ENCODE measurements around the gene BID. TPM values are rescaled to one million over a fixed set of nuclear protein-coding genes. Genes with fewer than 3 reads are reported as not detected.
"Not testable (repeated sequence)": the region's sequence is repeated elsewhere in the genome, so short reads cannot be mapped to it uniquely, and the experiment has no call there.

BID gene
- total RNA-seq, 3 donors from 2014 or later (not counting 1 experiment from before 2014, with no cell fraction given) = 40.9 to 42.4 (median 42.3) TPM

DNA sequence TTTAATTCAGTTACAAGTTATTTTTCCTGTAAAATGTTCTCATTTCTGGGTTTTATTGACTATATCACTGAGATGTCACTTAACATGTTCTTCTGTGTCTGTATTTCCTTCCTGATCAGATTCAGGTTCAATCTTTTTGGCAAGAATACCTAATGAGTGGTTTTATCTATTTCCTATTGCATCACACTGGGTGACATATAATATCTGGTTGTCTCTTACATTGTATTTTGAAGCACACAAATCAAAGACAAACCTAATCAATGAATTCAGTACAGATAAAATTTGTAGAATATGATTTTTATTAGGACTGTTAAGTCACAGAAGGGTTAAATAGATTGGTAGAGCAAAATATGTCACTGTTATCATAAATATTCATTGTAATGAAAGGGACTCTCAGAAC, 75.3 kb downstream of the BID start:
- H3K36me3 Mint-ChIP-seq = peaks cover 10% of the 10 kb centered on the region
- Histone ChIP-seq H3K4me1 (ENCODE audit: control insufficient read depth, insufficient read depth, low read length) (no peaks in the 10 kb centered on the region), H3K27ac (ENCODE audit: low read length) (no peak overlapping the region)

DNA sequence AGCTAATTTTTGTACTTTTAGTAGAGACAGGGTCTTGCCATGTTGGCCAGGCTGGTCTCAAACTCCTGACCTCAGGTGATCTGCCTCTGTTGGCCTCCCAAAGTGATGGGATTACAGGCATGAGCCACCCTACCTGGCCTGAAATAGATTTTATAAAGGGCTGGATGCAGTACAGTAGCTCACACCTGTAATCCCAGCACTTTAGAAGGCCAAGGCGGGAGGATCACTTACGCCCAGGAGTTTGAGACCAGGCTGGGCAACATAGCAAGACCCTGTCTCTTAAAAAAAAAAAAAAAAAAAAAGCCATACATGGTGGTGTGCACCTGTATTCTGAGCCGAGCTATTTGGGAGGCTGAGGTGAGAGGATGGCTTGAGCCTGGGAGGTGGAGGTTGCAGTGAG, 76.0 kb downstream of the BID start:
- DNase-seq; H3K4me3 ChIP-seq (ENCODE audit: low read length); ATAC-seq; H3K36me3 Mint-ChIP-seq; H3K27ac ChIP-seq (ENCODE audit: low read length); H3K27me3 Mint-ChIP-seq (ENCODE audit: low read depth in 2 of 2); H3K4me1 ChIP-seq (ENCODE audit: control insufficient read depth, insufficient read depth, low read length); H3K27ac Mint-ChIP-seq; H3K36me3 ChIP-seq (ENCODE audit: control insufficient read depth, insufficient read depth, low read length); H3K4me3 Mint-ChIP-seq; H3K27me3 ChIP-seq (ENCODE audit: control insufficient read depth, insufficient read depth, low read length); intact Hi-C loops (cut with micrococcal nuclease); H3K9me3 Mint-ChIP-seq; H3K9me3 ChIP-seq (ENCODE audit: control insufficient read depth, insufficient read depth, low read length): not testable (repeated sequence)
- peaks cover 6 to 13% of the 10 kb centered on the region in 2 donors for H3K4me1 Mint-ChIP-seq
- 100% methylated on average over 3 of the region's 3 CpGs for WGBS (ENCODE audit: insufficient coverage)

More for the DNA sequence above, 75.3 kb downstream of the BID start:
- peaks cover 6 to 13% of the 10 kb centered on the region in 2 donors for H3K4me1 Mint-ChIP-seq
- H3K9me3 Mint-ChIP-seq = no peaks in the 10 kb centered on the region
- Histone ChIP-seq H3K36me3 (ENCODE audit: control insufficient read depth, insufficient read depth, low read length) (peaks cover 9% of the 10 kb centered on the region), H3K9me3 (ENCODE audit: control insufficient read depth, insufficient read depth, low read length) (no peaks in the 10 kb centered on the region), H3K27me3 (ENCODE audit: control insufficient read depth, insufficient read depth, low read length) (no peaks in the 10 kb centered on the region), H3K4me3 (ENCODE audit: low read length) (no peak overlapping the region)
- intact Hi-C loops (cut with micrococcal nuclease) = no loop called here
- DNase-seq (no peak), ATAC-seq (no peak)
- H3K27me3 Mint-ChIP-seq (ENCODE audit: low read depth in 2 of 2) = no peaks in the 10 kb centered on the region
- no peak overlapping the region for H3K4me3 Mint-ChIP-seq
- H3K27ac Mint-ChIP-seq = peak overlapping the region; percentile 19 to 60
- TF ChIP-seq, protein P1, sequence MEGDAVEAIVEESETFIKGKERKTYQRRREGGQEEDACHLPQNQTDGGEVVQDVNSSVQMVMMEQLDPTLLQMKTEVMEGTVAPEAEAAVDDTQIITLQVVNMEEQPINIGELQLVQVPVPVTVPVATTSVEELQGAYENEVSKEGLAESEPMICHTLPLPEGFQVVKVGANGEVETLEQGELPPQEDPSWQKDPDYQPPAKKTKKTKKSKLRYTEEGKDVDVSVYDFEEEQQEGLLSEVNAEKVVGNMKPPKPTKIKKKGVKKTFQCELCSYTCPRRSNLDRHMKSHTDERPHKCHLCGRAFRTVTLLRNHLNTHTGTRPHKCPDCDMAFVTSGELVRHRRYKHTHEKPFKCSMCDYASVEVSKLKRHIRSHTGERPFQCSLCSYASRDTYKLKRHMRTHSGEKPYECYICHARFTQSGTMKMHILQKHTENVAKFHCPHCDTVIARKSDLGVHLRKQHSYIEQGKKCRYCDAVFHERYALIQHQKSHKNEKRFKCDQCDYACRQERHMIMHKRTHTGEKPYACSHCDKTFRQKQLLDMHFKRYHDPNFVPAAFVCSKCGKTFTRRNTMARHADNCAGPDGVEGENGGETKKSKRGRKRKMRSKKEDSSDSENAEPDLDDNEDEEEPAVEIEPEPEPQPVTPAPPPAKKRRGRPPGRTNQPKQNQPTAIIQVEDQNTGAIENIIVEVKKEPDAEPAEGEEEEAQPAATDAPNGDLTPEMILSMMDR (IDR thresholded peaks at IDR 0.05) = no peak

DNA sequence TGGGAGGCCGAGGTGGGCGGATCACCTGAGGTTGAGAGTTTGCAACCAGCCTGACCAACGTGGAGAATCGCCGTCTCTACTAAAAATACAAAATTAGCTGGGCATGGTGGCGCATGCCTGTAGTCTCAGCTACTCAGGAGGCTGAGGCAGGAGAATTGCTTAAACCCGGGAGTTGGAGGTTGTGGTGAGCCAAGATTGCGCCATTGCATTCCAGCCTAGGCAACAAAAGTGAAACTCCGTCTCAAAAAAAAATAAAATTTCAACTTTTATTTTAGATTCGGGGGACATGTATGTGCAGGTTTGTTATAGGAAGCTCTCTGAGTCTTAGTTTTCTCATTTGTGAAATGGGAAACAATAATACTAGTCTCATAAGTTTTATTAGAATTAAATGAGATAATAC, 77.1 kb downstream of the BID start:
- not testable (repeated sequence) for ATAC-seq

DNA sequence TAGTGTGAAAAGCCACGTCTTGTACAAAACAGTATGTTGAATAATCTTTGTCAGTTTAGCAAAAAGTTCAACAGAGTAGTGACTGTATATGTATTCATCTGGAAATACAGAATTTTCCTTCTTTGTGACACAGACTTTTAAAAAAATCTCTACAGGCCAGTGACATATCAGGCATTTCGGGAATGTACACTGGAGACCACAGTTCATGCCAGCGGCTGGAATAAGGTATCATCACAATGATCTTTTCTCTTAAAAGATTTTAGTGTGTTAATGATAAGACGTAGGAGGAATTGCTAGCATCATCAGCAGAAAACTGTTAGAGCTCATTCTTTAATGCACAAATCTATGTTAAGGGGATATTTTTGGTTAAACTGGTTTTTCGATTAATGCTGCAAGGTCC, 78.3 kb downstream of the BID start:
- no peaks in the 10 kb centered on the region for H3K9me3 Mint-ChIP-seq
- no peak overlapping the region for H3K27ac Mint-ChIP-seq
- Histone ChIP-seq H3K27ac (ENCODE audit: low read length) (no peak overlapping the region), H3K36me3 (ENCODE audit: control insufficient read depth, insufficient read depth, low read length) (peaks cover 6% of the 10 kb centered on the region), H3K4me1 (ENCODE audit: control insufficient read depth, insufficient read depth, low read length) (no peaks in the 10 kb centered on the region), H3K9me3 (ENCODE audit: control insufficient read depth, insufficient read depth, low read length) (no peaks in the 10 kb centered on the region), H3K4me3 (ENCODE audit: low read length) (no peak overlapping the region), H3K27me3 (ENCODE audit: control insufficient read depth, insufficient read depth, low read length) (no peaks in the 10 kb centered on the region)
- intact Hi-C loops (cut with micrococcal nuclease) = no loop called here
- peaks cover 10% of the 10 kb centered on the region for H3K36me3 Mint-ChIP-seq
- no peaks in the 10 kb centered on the region for H3K27me3 Mint-ChIP-seq (ENCODE audit: low read depth in 2 of 2)
- ATAC-seq = no peak
- DNase-seq = no peak
- H3K4me3 Mint-ChIP-seq = no peak overlapping the region
- TF ChIP-seq, protein P1 (IDR thresholded peaks at IDR 0.05) = no peak
- WGBS (ENCODE audit: insufficient coverage) = 96% methylated on average over 4 of the region's 5 CpGs
- H3K4me1 Mint-ChIP-seq = peaks cover 6 to 13% of the 10 kb centered on the region in 2 donors

More for the DNA sequence above, 77.1 kb downstream of the BID start:
- H3K4me3 Mint-ChIP-seq; H3K27ac ChIP-seq (ENCODE audit: low read length); H3K4me3 ChIP-seq (ENCODE audit: low read length); H3K27me3 Mint-ChIP-seq (ENCODE audit: low read depth in 2 of 2); H3K27ac Mint-ChIP-seq; H3K9me3 Mint-ChIP-seq; DNase-seq; H3K9me3 ChIP-seq (ENCODE audit: control insufficient read depth, insufficient read depth, low read length); intact Hi-C loops (cut with micrococcal nuclease); H3K4me1 ChIP-seq (ENCODE audit: control insufficient read depth, insufficient read depth, low read length); H3K36me3 ChIP-seq (ENCODE audit: control insufficient read depth, insufficient read depth, low read length); H3K27me3 ChIP-seq (ENCODE audit: control insufficient read depth, insufficient read depth, low read length); H3K36me3 Mint-ChIP-seq: not testable (repeated sequence)
- WGBS (ENCODE audit: insufficient coverage) = 91% methylated on average over 8 of the region's 10 CpGs
- H3K4me1 Mint-ChIP-seq = peaks cover 6 to 13% of the 10 kb centered on the region in 2 donors
